ENCODE data around the gene MAML2.
A peak's percentile ranks its signal among the peaks of the same experiment; 100 is the strongest.

MAML2 gene

DNA sequence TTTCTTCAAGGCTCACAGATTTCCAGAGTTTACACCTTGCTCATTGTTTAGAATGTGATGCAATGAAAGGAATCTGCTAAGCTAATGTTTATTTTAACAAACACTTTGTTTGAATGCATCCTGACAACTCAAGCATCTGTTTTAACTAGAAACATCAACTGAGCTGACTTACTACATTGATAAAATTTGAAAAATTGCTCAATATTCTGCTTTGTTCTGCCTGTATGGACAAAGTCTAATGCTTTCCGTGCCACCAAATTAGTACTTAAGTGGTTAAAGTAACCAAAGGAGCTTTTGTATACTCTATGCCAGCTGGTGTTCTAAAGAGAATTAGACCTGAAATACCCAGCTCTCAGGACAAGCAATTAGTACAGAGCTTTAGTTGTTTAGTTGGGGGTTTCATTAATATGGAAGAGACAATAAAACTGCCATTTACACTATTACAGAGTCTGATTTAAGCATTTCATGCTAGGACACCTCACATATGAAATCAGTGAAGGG lies 105.2 kb downstream of the MAML2 start:
- DNase-seq: no peak

DNA sequence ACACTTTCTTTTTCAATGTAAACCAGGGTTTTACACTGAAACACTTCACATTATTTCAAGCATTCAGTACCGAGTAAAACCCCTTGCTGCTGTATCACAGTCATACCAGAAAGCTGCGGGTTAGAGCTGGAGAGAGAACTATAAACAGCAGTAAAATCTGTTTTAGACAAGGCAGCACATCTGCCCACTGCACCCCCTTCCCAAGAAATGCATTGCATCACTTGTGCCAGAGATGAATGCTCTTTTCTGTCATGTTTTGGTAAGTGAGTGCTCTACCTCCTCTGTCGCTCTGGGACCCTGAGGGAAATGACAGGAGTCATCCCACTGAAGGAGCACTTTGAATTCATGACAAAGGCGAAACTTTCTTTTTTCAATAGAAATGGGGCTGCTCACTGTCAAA lies 107.2 kb downstream of the MAML2 start:
- no peak for DNase-seq

DNA sequence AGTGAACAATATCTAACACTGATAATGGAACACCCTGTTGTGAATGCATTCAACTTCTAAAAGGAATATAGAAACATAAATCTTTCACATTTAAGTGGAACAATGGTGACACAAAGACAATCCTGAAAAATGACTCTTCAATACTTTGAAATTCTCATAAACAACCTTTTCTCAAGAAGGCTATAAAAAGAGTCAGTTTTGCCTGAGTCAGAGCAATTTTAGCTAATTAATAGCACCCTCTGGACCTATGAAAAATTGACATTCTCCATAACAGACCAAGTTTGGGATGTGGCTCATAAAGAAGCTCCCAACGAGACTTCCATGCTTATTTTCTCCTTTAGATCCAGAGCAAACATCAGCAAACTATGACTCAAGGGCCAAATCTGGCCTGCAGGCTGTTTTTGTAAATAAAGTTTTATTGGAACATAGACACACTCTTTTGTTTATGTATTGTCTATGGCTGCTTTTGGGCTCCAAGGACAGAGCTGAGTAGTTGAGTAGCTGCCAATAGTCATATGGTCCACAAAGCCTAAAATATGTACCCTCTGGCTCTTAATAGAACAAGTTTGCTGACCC lies 108.0 kb downstream of the MAML2 start:
- DNase-seq: no peak

DNA sequence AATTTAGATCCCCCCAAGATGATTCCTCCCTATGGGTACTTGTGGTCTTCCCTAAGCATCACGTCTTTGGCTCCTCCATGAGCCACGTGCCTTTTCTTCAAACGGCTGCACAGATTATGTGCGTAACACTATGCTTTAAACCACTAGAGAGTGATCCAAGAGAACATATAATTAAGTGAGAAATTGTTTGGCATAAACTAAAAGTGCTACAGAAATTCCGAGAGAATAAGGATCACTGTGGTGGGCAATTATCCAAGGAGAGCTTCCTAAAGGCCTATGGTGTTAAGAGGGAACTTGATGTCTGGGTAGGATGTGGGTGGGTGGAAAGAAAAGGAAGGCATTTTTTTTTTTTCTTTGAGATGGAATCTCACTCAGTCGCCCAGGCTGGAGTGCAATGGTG lies 110.9 kb downstream of the MAML2 start:
- peak in 2 of 4 experiments; percentile 21 to 42 for DNase-seq

DNA sequence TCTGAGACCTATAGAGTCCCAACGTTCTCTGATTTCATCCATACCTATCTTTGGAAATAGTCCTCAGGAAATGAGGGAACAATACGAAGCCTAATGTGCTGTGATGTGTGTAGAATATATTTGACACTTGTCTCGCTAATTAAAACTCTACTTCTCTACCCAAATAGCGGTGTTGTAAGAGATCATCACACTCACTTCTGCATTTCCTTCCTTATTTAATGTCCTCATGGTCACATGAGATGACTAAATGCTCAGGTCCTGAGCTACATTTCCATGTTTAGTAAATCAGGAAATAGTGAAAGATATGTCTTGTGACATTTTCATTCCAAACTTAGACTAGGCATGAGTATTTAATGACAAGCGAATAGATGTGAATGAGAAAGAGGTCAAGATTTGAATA lies 112.3 kb downstream of the MAML2 start:
- peak; percentile 64 to 97 (median 84) for DNase-seq

DNA sequence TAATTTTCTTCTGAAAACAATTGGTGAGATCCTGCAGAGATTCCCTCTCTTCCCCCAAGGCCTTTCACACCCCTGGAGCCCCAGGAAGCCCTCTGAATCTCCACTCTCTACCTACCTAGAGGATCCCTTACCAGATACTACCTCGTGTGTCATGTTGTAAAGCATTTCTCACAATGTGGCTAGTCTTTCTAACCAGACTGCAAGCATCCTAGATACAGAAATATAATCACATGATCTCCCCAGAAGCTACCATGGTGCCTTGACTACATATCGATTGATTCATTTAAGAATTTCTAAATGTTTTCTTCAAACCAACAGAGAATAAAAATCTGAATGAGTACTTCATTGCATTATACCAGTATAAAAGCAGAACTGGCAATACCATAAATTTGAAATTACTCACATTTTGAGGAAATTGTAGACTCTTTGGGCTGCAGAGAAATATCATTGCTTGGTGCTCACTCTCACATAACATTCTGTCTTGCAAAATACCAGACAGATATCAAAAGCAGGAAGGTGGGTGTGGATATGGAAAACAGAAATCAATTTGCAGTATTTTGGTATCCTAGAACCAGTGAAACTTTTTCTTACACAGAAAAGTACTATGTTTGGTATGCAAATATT lies 113.5 kb downstream of the MAML2 start:
- DNase-seq: peak; percentile 42 to 86 (median 70)

DNA sequence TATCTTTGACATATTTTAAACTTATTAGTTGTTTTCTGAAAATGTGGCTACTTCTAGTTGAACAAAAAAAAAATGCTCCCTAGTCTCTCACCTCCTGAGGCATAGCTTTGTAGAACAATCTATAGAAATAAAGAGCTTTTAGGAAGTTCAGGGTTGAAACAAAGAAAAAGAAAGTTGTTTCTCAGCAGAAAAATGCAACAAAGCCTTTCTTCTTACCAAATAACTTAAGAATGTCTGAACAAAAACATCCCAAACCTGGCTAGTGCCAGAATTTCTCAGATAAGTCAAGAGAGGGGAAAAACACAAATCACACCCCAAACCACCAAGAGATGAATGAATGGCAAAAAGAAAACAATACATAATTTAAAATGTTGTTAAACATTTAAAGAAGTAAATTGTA lies 114.1 kb downstream of the MAML2 start:
- DNase-seq: peak in 1 of 4 experiments; percentile 41

DNA sequence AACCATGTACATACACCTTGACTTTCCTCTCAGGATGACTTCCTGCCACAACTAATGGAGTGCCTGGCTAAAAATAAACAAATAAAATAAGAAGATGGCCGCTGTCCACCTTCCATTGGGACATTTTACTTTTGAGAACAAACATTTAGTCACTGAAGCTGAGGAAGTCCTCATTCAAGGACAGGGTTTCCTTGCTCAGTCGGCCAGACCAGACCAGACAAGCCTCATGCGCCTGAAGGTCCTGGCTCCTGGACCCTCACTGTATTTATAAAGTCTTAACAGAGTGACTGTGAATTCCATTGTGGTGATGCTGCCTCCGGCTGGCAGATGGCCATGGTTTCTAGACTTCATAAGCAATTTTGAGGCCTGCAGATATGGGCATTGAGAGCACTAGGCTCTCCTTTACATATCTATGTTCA lies 114.5 kb downstream of the MAML2 start:
- peak in 3 of 4 experiments; percentile 24 to 30 (median 28) for DNase-seq

DNA sequence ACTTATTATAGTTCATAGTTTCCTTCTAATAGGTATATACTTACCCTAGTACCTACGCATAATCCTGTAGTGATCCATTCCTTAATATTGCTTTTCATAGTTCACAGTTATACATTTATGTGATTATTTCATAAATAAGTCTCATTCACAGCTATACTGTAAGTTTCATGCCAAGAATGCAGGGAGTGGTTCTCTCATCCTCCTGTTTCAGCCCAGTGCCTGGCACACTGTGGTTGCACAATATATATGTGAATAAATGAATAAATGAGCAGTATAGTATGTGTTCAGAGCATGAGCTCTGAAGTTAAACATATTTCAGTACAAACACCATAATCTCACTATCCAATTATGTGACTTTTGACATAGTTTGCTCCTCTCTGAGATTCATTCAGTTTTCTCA lies 115.8 kb downstream of the MAML2 start:
- no peak for DNase-seq

DNA sequence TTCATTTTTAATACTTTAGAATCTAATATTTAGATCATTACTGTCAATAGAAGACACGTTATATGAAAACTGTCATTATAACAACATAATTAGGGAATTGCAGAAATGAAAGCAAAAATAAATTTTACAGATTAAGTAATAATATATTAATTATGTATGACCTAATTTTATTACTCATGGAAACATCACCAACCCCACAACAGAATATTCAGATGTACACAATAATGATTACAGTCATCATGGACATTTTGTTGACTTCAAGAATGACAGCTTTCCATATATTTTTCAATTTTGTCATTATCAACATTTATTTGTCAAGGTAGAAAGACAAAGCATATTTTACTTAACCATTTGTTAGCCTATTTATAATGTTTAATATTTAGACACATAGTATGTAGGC lies 119.9 kb downstream of the MAML2 start:
- no peak for DNase-seq

DNA sequence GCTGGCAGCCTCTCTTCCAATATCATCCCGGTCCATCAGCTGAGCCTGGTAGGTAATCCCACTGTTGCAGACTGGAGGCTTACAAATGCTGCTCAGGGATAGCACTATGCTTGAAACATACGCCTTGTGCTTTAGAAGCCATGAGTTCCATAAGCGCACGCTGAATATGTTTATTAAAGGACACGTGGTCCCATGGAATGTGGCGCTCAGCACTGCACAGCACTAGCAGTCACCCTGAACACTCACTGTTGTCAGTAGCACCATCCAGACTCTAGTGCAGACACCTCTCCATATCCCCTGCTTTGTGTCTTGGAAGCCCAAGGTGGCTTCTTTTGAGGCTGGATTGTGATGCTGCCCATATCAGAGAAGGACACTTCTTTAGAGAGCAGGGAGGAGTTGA lies 120.9 kb downstream of the MAML2 start:
- no peak for DNase-seq

DNA sequence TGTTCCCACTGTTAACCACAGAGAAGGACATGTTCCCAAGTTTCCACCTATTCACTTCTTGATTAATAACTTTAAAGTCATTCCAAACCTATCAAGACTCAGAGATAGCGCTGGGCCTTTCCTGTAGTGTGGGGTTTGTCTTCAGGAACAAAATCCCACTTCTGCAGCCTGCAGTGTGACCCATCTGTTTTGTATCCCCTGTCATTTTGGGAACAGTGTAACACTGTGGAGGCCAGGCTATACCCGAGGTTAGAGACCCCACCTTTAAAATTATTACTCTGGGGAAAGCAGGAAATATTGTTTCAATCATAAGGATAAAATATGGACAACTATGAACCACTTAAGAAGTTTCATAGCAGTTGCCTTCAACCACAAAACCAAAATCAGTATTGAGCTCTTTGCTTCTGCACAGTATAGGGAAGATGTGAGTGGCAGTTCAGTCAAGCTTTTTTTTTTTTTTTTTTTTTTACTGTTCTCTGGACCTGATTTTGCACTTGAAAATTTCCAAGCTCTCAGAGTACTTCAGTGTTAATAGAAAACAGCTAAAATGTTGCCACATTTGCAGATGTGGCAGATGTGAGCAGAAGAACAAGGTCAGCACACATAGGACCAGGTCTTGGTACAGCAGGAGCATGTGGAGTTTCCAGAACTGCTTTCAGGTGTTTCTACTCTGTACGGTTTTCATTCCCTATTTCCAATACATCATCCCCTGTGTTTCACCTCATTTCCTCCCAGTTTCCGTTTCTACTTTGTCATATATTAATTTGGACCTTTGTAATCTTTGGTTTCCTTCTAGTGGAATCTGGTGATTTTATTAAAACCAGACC lies 121.5 kb downstream of the MAML2 start:
- DNase-seq: peak in 1 of 4 experiments; percentile 19

DNA sequence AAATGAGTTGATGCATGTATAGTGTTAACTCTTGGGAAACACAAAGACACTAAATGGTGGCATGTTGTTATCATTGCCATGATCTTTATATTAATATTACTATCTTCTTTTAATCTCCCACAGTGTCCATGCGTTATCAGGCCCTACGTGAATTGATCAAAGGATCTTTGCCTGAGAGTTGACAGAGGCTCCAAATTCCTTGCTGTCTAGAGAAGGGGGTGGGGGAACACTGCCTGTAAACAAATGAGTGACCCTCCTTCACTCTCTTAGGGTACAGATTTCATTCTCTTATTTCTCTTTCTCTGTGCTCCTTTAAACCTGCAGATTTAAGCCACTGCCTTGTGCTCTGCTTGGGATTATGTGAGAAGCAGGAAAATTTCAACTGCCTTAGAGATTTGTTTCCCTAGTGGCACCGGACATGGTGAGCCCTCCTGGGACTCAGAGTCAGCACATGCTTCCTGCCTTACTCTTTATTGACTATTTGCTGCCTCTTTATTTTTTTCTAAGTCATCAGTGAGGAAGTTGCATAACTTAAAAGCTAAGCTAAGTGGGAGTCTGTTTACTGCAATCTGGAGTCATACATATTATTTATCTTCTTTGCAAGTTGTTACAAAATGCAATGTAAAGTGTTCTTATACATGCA lies 122.9 kb downstream of the MAML2 start:
- DNase-seq: peak; percentile 40 to 87 (median 81)

DNA sequence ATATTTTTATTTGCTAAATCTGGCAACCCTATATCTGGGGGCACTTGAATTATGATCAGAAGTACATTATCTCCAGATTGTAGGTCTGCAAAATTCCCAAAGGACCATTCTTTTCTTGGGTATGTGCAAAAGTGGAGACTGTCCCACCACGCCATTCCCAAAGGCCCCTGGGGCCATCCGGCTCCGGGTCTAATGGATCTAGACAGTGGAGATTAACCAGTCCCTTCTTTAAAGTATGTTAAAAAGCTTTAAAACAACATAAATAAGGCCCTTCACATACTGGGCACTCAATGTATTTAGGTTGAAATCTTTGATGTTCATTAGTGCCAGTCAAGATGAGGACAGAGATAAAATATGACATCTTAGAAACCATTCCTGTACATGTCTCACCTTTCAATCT lies 124.1 kb downstream of the MAML2 start:
- DNase-seq: no peak

DNA sequence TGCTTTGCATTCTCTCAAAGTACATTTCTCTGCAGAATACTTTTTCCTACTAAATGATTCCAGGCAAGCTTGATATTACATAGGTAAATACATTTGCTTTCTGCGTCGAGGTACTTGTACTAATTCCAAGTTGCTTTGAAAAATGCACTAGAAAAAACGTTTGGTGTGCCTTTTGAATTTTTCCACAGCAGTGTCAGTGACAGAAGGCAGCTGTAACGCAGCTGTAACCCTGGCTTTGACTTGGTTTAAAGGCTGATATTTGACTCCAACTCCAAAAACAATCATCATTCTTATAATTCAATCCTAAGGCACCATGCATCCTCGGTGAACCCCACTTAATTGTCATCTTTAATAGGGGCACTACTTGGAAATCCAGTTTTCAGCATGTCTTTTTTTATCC lies 125.0 kb downstream of the MAML2 start:
- no peak for DNase-seq

DNA sequence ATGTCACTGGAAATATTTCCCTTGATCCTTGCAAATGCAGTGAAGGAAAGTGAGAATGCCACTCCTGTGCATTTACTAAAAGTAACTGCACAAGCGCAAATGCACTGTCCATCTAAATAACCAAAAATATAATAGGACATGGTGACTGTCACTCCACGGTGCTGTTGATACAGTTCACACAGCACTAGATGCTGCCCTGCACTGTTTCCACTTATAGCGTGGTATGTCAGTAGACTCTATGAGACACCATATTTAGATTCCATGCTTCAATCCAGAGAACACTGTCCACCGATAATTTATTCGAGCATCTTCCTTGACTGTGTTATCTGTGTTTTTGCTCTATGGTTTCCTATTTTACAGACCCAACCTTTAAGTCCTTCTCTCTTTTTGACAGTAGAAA lies 125.8 kb downstream of the MAML2 start:
- no peak for DNase-seq

DNA sequence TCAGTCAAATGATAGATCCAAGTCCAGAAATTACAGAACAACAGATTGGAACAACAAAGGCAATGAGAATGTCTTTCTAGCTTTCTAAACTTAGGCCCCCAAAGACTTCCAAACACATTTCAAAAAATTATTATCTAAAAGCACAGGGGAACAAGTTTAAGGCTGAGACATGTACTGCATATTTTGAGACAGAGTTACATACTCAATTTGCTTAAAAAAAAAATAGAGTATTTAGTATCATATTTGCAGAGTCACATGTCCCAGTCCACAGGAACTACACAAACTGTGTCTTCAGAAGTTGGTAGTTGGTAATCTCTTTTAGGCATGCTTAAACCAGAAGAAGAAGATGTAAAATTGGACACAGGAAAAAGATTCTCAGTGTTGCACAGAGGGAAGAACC lies 127.2 kb downstream of the MAML2 start:
- DNase-seq: peak in 1 of 4 experiments; percentile 27

DNA sequence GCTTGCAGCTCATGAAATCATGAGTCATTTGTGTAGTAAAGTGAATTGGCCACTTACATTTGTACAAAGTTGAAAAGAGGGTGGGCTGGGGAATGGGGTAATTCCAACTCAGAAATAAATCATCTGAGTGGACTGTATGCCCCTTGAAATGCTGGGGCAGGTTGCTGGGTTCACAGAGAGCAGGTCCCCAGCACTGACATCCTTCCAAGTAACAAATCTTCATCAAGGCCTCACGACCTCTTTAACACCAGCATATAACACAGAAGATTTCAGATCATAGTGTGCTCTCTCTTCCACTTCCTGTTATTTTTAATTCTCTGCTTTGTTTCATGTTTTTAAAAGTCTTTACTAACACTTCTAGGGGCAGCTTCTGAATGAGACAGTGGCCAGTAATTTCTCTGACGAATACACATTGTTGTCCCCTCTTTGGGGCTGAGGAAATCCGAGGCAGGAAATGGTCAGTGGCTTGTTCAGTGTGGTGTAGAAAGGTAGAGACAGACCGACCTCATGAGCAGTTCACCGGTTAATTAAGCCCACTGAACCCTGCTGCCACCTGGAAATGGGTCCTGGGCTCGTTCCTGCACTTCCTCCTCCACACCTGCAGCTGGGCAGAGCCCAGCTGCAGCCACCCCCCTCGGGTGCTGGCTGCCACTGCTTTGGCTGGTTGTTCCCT lies 127.7 kb downstream of the MAML2 start:
- DNase-seq: peak in 2 of 4 experiments; percentile 30 to 49

DNA sequence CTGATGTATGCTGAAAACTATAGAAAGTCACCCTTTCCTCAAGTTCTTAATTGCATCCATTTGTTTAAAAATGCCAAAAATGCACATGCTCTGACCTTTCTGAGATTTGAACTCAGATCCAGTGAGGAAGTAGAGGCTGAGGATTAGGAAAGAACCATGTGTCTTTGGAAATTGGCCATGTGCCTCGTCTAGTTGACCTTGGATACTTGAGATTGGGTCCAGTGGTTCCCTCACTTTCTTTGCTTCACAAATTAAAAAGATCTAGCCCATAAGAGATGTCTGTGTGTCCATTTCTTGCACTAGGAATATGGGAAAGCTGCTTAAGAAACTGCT lies 128.3 kb downstream of the MAML2 start:
- peak in 3 of 4 experiments; percentile 19 to 56 (median 54) for DNase-seq

DNA sequence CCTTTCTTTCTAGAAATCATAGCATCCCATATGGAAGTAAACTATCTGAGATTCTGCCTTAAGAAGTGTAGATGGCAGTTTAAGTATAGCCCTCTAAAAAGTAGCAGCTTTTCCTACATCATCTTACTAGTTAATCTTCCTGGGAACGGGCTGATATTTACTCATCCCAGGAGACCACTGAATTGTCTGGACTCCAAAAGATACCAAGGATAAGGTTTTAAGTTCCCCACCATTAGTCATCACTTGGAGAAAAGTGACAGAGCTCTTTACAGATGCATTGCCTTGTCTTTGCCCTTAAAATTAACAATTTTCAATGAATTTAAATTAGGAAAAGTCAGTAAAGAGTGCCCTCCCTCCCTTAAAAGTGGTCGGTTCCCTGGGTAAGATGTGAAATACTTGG lies 129.5 kb downstream of the MAML2 start:
- no peak for DNase-seq

DNA sequence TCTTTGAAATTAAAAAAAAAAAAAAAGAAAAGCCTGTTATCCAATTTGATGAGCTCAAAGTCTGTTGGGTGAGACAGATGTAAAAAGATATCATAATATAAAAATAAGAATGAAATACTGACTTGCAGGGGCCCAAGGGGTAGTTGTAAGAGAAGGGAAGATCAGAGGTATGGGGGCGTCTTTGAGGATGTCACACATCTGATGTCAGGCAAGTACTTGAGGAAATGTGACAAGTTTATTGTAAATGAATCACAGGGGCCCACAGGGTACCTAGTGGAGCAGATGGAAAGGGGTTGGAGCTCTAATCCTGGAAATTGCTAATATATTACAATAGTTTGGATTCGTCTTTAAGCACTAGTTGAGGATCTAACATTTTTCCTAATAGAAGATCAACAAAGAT lies 131.6 kb downstream of the MAML2 start:
- peak in 3 of 4 experiments; percentile 40 to 54 (median 53) for DNase-seq

Data from suppressor macrophage (primary cell).